Hepatocyte (in vitro differentiated cells): ENCODE data around the gene DIP2C.

Experiments used
- CTCF ChIP-seq: fragments of 200-600 bp; sonication (generic); IDR thresholded peaks from 2 replicates; pipeline ENCODE4 v1.5.1; 2016; ENCODE audit warnings: antibody characterized with exemption, mild to moderate bottlenecking; ENCODE audit not compliant: poor library complexity
- EZH2 ChIP-seq: fragments of 200-600 bp; sonication (generic); IDR thresholded peaks from 2 replicates; pipeline ENCODE4 v1.6.1; 2016; ENCODE audit warnings: antibody characterized with exemption, mild to moderate bottlenecking, borderline replicate concordance

- TF ChIP-seq CTCF: no peak
- TF ChIP-seq EZH2: no peak
Observed at GRCh38 chr10:451856-452255, 237.6 kb downstream of the DIP2C start.
